ENCODE data around the gene RPRD1B.
"Not testable (repeated sequence)": the region's sequence is repeated elsewhere in the genome, so short reads cannot be mapped to it uniquely, and the experiment has no call there.

Gene RPRD1B

GRCh38 chr20:38001981-38002380 is 31.6 kb upstream of the RPRD1B start:
- no peak for DNase-seq

DNA sequence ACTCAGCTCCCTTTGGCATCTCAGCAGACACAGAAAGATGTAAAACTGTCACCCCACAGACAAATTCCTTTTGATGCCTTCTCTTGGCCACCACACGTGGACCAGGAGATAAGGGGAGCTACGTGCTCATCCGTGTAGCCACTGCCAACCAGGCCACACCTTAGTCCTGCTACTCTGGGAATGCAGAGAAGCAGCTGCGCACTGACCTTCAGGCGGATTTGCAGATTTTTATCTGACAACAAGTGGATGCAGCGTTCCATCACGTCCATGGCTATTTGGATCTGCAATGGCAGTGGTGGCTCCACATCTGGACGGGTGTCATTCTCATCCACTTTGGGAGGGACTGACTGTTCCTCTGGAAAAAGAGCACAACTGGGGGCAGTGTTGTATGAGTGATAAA is 31.1 kb upstream of the RPRD1B start:
- DNase-seq: no peak

DNA sequence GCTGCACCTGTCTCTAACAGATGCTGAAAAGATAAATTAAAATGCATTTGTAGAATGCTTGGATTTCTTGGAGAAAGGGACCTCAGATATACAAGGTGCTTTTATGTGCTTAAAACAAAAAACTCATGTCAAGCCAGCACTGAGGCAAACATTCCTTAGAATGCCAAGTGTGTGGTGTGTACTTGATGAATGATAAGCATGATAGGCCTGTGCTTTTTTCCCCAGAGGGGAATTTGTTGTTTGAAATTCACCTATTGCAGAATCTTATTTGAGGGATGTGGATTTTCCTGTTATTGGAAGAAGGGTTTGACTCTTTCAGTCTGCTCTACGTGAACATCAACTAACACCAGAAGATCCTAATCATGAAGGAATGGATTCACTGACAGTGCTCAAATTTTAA is 29.1 kb upstream of the RPRD1B start:
- DNase-seq: no peak

DNA sequence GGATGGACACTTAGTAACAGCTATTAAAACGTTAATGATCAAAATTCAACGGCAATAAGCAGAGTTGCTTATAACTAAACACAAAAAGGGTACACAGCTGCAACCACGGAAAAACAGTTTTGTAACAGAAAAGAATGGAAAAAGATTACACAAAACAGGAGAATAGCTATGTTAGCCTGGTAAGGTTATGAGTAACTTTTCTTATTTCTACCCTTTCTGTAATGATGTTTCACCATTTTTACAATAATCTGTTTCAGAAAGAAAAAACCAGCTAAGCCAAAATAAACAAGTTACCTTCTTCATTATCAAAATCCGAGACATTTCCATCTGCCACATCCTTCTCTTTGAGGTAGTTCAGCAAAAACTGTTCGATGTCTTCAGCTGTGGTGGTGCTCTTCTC is 27.6 kb upstream of the RPRD1B start:
- no peak for DNase-seq

- DNase-seq: no peak
Observed at GRCh38 chr20:38007526-38007925, 26.0 kb upstream of the RPRD1B start.

- no peak for DNase-seq
Observed at GRCh38 chr20:38008233-38008944, 25.2 kb upstream of the RPRD1B start.

DNA sequence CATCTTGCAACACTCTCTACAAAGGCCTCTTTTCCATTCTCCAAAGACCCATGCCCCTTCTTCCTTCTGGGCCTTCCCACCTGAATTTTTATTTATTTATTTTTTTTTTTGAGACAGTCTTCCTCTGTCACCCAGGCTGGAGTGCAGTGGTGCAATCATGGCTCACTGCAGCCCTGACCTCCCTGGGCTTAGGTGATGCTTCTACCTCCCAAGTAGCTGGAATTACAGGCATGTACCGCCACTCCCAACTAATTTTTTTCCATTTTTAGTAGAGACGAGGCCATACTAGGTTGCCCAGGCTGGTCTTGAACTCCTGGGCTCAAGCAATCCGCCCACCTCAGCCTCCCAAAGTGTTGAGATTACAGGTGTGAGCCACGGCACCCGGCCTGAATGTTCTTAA is 24.1 kb upstream of the RPRD1B start:
- not testable (repeated sequence) for DNase-seq

- no peak for DNase-seq
Observed at GRCh38 chr20:38011696-38012095, 21.9 kb upstream of the RPRD1B start.

- DNase-seq: no peak
Observed at GRCh38 chr20:38012332-38012731, 21.2 kb upstream of the RPRD1B start.

DNA sequence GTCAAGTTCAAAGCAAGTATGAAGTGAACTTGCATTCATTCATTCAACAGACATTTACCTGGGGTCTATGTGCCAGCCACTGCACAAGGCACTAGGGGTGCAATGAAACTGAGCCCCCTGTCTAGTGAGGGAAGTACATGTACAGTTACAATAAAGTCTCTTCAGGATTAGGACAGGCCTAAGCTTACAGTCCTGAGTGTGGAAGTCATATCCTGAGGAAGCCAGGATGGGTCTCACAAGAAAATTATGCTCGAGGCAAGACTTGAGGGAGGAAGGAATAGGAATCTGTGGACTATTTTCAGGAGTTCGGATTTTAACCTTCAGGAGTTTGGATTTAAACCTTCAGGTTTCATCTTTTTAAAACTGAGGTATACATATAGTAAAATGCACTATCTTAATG is 19.7 kb upstream of the RPRD1B start:
- DNase-seq: no peak

DNA sequence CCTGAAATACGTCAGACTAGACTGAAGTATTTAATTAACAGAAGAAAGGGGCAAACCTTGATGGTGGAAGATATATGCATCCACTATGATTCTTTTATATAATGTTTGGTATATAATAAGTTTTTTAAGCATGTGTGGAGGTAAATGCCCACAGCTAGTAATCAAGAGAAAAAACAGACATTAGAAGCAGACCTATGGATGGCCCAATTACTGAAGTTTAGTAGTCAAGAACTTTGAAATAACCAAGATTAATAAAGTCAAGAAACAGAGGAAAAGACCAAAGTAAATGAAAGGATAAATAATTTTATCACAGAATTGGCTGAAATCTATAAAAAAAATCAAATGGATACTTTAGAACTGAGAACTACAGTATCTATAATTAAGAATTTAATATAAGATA is 15.6 kb upstream of the RPRD1B start:
- no peak for DNase-seq

DNA sequence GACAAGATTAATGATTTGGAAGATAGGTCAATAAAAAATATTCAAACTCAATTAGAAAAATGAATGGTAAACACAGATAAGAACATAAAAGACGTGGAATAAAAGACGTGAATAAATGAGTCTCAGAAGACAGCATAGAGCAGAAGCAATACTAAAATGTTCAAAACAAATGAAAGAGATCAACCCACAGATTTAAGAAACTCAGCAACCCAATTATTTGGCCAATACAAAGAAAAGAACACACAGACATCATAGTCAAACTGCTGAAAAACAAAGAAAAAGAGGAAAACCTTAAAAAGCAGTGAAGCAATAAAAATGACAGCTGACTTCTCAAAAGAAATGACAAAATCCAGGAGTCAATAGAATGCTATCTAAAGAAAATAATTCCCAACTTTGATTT is 15.2 kb upstream of the RPRD1B start:
- DNase-seq: no peak

DNA sequence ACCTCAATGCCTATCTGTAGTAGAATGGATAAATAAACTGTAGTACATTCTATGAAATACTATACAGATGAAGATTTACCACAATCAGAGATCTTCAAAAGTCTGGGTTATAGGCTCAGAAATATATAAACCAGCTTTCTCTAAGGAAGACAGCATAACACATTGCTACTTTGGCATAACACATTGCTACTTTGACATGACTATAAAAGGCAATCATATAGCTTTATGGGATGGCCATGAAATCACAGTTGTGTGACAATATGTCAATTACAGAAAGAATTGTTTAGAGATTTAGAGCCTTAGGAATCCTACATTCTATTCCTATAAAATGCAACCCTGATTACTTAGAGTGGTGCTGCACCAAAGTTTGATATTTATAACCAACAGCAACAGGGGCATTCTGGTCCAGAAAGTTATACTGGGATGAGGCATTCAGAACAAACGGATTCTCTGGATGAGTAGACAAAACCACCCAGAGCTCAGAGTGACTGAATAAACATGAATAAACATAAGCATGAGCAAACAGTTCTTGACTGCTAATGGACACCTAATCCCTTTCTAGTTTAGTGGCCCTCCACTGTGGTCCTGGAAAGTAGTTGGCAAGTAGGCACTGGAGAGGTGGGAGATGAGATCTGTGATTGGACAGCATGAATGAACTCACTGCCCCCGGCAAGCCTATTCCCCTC is 12.3 kb upstream of the RPRD1B start:
- DNase-seq: peak; percentile 7 to 70

- peak in 1 of 2 experiments; percentile 20 for DNase-seq
Observed at GRCh38 chr20:38023181-38024001, 10.2 kb upstream of the RPRD1B start.

DNA sequence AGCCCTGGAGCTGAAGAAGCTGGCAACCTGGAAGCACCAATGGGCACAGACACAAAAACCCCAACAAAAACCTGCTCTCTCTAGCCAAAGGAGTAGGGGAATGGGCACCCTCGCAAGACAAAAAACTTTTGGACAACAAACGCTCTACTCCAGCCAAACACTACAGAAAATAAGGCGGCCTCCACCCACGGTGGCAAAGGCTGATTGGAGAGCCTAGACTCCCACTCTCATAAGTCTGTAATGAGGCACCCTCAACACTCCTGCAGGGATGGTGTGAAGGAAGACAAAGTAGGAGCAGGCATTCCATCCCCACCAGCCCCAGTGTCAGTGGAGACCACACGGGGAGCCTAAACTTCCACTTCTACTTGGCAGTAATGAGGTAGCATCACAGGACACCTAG is 9.1 kb upstream of the RPRD1B start:
- DNase-seq: no peak

- no peak for DNase-seq
Observed at GRCh38 chr20:38029453-38029852, 4.1 kb upstream of the RPRD1B start.

- no peak for DNase-seq
Observed at GRCh38 chr20:38031957-38032356, 1.6 kb upstream of the RPRD1B start.

DNA sequence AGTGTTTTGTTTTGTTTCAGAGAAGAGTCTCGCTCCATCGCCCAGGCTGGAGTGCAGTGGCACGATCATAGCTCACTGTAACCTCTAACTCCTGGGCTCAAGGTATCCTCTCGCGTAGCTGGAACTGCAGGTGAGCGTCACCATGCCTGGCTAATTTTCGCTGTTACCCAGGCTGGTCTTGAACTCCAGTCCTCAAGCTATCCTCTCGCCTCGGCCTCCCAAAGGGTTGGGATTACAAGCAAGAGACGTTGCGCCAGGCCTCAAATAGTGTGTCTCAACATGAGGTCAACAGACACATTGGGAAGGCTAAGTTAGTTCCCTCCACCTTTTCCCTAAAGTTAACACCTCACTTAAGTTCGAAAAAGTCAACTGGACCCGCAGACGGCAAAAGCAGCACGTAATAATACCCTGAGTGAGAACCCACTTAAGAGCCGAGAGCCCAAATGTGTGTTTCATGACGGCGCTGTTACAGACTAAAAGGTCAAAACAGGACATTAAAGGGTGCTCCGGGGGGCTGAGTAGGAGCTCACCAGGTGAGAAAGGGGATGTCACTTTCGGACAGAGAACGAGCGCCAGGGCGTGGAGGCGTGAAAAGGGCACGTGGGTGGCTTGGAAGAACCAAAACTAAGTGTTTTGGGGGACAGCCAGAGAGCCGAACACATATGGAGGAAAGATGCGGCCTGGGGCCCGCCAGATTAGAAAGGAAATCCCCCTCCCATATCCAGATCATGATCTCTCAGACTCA is 789 bp upstream of the RPRD1B start:
- DNase-seq: peak in 1 of 2 experiments; percentile 60

- peak in 1 of 2 experiments; percentile 28 for DNase-seq
Observed at GRCh38 chr20:38034108-38034649, 633 bp downstream of the RPRD1B start.

DNA sequence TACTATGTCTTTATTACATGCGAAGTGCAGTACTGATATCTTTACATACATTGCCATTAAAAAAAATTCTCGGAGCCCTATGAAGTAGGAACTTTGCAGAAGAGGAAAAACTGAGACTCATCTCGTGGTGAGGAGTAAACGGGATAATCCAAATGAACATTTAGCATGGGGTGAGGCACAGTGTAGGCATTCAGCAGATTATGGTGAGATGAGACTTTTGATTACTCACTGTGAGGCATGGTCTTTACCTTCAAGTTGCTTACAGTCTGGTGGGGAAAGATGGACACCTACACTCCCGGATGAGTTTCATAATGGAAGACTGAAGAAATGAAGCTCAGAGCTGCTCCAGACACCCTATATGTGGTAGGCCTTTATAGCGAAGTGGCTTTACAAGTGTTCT is 1.4 kb downstream of the RPRD1B start:
- no peak for DNase-seq

- DNase-seq: no peak
Observed at GRCh38 chr20:38036366-38036765, 2.8 kb downstream of the RPRD1B start.

GRCh38 chr20:38040276-38040675 is 6.7 kb downstream of the RPRD1B start:
- no peak for DNase-seq
